HG02938 (cell line): Measurements from ENCODE around the gene DENND6B.
"Not testable (repeated sequence)": the region's sequence is repeated elsewhere in the genome, so short reads cannot be mapped to it uniquely, and the experiment has no call there.

Experiments used
- ATAC-seq: cut with Tn5 transposase; IDR thresholded peaks from one replicate; pipeline ENCODE4 v1.9.1; 2021; ENCODE audit warnings: mild to moderate bottlenecking, moderate library complexity; ENCODE audit not compliant: unreplicated experiment

The DENND6B gene

DNA sequence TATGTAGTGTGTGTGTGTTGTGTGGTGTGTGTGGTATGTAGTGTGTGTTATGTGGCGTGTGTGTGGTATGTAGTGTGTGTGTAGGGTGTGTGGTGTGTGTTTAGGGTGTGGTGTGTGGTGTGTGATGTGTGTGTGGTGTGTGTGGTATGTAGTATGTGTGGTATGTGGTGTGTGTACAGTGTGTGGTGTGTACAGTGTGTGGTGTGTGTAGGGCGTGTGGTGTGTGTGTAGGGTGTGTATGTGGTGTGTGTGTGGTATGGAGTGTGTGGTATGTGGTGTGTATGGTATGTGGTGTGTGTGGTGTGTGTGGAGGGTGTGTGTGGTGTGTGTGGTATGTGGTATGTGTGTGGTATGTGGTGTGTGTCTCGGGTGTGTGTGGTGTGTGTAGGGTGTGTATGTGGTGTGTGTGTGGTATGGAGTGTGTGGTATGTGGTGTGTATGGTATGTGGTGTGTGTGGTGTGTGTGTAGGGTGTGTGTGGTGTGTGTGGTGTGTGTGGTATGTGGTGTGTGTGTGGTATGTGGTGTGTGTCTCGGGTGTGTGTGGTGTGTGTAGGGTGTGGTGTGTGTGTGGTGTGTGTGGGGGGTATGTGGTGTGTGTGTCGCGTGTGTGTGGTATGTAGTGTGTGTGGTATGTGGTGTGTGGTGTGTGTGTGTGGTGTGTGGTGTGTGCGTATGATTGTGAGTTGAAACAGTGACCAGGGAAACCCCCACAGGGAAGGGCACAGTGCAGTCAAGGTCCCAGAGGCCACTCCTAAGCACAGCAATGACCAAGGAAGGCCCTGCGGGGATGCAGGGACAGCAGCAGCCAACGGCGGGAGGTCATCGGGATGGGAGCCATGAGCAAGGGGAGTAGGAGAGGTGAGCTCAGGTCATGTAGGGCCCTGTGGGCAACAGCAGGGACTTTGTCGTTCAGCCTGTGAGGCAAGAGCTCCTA lies 13.4 kb upstream of the DENND6B start:
- no peak for ATAC-seq

DNA sequence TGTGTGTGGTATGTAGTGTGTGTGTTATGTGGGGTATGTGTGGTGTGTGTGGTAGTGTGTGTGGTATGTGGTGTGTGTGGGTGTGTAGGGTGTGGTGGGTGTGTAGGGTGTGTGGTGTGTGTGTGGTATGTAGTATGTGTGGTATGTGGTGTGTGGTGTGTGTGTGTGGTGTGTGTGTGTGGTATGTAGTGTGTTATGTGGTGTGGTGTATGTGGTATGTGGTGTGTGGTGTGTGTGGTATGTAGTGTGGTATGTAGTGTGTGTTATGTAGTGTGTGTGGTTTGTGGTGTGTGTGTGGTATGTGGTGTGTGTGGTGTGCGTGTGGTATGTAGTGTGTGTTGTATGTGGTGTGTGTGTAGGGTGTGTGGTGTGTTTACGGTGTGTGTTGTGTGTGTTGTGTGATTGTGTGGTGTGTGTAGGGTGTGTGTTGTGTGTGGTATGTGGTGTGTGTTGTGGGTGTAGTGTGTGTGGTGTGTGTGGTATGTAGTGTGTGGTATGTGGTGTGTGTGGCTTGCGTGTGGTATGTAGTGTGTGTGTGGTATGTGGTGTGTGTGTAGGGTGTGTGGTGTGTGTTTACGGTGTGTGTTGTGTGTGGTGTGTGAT lies 12.1 kb upstream of the DENND6B start:
- no peak for ATAC-seq

DNA sequence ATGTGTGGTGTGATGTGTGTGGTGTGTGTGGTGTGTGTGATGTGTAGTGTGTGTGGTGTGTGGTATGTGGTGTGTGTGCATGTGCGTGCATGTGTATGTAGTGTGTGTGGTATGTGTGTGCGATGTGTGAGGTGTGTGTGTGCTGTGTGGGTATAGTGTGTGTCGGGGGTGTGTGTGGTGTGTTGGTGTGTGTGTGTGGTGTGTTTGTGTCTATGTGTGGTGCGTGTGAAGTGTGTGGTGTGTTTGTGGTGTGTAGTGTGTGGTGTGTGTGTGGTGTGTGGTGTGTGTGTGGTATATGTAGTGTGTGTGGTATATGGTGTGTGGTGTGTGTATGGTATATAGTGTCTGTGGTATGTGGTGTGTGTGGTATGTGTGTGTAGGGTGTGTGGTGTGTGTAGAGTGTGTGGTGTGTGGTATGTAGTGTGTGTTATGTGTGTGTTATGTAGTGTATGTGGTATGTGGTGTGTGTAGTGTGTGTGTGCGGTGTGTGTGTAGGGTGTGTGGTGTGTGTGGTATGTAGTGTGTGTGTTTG lies 11.3 kb upstream of the DENND6B start:
- ATAC-seq, result no peak

- ATAC-seq, result no peak
Observed at GRCh38 chr22:50337262-50338041, 10.6 kb upstream of the DENND6B start.

DNA sequence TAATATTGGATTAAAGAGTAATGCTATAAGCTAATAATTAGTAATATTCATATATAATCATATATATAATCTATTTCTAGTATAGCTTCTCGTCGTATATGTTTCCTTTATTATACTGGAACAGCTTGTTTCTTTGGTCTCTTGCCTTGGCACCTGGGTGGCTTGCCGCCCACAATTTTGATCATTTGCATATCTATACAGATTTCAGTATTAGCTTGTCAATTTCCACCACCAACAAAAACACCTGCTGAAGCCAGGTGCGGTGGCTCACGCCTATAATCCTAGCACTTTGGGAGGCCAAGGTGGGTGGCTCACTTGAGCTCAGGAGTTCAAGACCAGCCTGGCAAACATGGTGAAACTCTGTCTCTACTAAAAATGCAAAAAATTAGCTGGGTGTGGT lies 7.6 kb upstream of the DENND6B start:
- ATAC-seq, result not testable (repeated sequence)

GRCh38 chr22:50329236-50329635 lies 2.4 kb upstream of the DENND6B start:
- no peak for ATAC-seq

GRCh38 chr22:50327711-50328019 lies 853 bp upstream of the DENND6B start:
- no peak for ATAC-seq

DNA sequence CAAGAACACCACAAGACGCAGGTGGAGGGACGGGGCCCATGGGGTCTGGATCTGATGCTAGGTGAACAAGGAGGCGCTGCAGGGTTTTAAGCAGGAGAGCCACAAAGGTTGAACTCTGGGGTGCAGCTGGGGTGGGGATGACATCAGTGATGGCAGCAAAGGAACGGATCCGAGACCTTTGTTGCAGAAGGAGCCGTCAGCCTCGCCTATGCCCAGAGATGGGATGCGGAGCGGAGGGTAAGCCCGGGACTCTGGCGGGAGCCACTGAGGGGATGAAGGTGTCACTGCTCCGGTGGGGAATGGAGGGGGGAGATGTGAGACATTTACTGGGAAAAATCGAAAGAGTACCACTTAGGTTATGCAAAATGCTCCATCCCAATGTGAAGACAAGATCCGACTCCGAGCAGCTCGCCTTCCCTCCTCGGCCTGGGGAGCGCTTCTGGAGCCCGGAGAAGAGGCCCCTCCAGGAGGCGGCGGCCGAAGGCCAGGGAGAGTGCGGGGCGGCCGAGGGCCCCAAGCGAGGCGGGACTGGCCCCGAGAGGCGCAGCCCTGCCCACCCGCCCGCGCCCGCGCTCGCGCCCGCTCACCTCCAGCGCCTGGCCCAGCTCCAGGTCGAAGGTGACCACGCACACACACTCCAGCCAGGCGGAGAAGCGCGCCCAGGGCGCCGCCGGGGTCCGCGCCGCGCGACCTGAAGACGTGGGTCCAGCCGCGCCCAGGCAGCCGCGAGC lies 422 bp downstream of the DENND6B start:
- no peak for ATAC-seq

GRCh38 chr22:50325444-50326224 lies 1.2 kb downstream of the DENND6B start:
- ATAC-seq, result no peak

GRCh38 chr22:50323900-50324299 lies 2.9 kb downstream of the DENND6B start:
- no peak for ATAC-seq

GRCh38 chr22:50322382-50323104 lies 4.3 kb downstream of the DENND6B start:
- ATAC-seq, result not testable (repeated sequence)

DNA sequence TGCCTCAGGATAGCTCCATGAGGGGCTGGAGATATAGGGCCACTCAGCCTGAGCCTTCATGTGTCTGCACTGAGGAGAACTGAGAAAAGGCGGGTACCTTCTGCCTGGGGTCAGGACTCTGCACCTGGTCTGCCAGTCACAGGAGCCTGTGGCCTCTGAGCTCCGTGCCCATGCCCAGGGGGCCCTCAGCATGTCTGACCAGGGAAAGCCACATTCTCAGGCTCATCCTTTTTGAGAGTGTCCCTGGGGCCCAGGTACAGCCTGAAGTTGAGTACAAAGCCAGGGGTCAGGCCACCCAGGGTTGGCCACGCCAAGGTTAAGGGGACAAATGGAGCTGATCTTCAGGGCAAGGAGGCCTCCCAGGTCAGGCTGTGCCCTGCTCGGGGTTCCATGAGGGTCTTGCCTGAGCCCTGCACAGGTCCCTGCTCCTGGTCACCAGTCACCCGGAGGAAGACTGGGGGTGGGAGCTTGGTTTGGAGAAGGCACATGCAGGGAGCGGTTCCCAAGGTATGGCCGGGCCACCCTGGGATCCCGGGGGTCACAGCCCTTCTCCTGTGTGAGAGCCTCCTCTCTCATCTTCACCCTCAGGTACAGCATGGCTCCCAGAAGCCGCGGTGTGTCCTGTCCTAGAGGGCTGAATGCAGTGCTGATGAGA lies 6.0 kb downstream of the DENND6B start:
- ATAC-seq, result no peak

DNA sequence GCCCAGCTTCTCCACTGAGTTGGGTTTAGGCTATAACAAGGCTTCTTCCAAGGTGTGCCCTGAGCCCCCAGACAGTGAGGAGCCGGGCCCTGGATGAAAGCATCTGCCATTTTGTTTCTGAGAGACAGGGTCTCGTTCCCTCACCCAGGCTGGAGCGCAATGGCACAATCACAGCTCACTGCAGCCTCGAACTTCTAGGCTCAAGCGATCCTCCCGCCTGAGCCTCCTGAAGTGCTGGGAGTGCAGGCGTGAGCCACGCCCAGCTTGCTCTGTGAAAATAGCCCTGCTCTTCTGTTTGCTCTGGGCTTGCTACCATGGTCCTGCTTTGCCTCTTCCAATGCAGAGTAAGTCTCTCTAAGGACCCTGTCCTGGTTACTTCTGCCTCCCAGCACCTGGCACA lies 6.7 kb downstream of the DENND6B start:
- ATAC-seq, result no peak

DNA sequence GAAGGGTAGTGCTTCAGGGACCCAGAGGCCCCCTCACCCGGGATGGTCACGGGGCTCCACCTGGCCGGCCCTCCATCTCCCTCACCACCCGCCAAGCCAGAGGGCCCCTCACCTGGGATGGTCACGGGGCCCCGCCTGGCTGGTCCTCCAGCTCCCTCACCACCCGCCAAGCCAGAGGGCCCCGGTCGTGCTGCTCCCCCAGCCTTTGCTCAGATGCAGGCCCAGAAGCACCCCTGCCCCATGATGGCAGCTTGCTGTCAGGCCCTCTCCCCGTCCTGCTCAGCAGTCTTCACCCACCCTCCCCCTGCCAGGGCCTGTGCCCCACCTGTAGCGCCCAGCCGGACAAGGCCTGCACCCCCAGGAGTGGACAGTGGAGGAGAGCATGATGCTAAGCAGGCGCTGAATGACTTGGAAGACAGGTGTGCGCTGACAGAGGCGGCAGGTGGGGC lies 7.3 kb downstream of the DENND6B start:
- ATAC-seq, result no peak

DNA sequence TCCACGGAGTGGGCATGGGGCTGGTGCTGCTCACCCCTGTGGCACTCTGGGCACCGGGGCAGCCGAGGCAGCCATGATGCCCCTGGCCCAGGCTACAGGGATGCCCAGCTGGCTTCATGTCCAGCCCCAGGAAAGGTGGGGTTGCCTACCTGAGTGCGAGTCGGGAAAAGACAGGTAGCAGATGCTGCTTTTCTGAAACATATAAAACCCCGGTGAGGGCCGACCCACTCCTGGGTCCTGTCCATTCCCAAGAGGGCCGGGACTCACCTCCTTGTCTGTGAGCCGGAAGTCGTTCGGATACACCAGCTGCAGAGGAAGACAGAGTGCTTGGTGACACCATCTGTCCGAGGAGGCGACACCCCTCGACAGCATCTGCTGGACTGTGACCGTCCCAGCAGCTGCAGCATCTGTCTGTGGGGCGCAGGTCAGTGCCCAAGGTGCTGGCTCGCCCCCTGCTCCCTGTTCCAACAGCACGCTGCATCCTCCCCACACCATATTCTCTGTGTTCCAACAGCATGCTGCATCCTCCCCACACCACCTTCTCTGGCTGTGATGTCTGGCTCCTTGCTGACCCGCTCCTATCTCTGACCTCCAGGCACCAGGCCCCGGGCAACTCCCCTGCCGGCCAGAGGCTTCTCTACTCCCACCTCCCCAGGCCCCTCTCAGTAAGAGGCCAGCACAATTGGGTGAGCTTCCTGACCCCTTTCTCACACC lies 8.0 kb downstream of the DENND6B start:
- no peak for ATAC-seq

- no peak for ATAC-seq
Observed at GRCh38 chr22:50318356-50318697, 8.5 kb downstream of the DENND6B start.

DNA sequence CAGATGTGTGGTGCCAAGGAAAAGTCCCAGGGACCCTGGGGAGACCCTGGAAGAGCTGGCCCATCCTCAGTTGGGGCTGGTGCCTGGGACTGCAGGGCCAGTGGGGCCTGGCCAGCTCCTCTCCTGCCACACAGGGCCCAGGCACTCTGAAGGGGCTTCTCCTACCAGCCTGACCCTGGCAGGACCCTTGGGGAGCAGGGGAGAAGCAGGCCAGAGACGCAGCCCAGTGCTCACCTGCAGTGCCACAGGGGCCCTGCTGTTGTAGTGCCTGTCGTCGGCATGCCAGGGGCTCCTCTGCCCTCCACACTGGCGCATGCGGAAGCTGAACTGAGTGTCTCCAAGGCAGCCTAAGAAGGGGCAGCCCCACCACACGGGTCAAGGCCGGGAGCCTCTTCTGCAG lies 9.1 kb downstream of the DENND6B start:
- no peak for ATAC-seq

GRCh38 chr22:50317178-50317577 lies 9.6 kb downstream of the DENND6B start:
- no peak for ATAC-seq
